GM21390 (cell line): Measurements from ENCODE around the gene CNKSR1.
A peak's percentile ranks its signal among the peaks of the same experiment; 100 is the strongest.

ENCODE experiments used
- ATAC-seq: cut with Tn5 transposase; IDR thresholded peaks from one replicate; pipeline ENCODE4 v1.9.1; 2021; ENCODE audit not compliant: unreplicated experiment

Gene CNKSR1

DNA sequence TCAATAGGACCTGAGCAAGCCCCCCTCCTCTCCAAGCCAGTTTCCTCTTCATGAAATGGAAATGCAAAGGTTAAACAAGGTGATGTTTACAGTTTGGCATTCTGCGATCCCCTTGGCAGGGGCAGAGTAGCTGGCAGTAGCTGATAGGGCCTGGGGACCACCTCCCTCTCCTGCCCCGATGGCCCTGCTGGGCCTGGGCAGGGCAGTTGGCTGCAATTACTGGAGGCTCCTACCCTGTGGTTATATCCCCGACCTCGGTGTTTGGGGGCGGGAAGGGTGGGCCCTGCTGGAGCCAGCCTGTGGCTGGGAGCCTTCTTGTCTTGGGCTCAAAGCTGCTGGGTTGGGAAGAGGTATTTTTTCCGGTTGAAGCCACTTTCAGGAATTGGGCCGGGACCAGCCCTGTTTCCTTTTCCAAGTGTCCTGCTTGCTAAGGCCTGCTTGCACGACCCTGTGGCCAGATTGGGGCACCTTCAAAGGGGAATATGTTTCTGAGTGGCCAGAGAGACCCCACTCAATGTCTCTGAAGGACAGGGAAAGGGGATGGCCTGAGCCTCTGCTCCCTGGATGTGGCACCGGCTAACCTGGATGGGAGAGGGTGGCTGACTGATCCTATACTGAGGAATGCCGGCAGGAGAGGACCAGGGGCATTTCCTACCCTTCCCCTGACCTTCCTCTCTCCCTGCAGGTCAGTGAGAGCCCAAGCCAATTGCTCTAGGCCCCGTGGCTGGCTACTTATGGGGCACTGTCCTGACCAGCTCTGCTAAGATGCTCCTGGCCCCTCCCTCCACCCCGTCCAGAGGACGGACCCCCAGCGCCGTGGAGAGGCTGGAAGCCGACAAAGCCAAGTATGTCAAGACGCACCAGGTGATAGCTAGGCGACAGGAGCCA lies 16.5 kb upstream of the CNKSR1 start:
- ATAC-seq = no peak

DNA sequence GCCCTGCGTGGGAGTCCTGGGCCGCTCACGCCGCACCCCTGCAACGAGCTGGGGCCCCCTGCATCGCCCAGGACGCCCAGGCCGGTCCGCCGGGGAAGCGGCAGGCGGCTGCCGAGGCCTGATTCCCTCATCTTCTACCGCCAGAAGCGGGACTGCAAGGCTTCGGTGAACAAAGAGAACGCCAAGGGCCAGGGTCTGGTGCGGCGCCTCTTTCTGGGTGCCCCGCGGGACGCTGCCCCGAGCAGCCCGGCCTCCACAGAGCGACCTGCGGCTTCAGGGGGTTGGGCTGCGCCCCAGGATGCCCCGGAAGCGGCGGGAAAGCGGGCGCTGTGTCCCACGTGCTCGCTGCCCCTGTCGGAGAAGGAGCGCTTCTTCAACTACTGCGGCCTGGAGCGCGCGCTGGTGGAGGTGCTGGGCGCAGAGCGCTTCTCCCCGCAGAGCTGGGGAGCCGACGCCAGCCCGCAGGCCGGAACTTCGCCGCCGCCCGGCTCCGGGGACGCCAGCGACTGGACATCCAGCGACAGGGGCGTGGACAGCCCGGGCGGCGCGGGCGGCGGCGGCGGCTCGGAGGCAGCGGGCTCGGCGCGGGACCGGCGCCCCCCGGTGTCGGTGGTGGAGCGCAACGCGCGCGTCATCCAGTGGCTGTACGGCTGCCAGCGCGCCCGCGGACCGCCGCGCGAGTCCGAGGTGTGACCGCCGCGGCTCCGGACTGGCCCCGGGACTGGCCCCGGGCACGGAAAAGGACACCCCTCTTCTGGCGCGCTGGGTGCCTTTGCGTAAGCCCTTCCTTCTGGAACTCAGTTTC lies 15.7 kb upstream of the CNKSR1 start:
- ATAC-seq = no peak

DNA sequence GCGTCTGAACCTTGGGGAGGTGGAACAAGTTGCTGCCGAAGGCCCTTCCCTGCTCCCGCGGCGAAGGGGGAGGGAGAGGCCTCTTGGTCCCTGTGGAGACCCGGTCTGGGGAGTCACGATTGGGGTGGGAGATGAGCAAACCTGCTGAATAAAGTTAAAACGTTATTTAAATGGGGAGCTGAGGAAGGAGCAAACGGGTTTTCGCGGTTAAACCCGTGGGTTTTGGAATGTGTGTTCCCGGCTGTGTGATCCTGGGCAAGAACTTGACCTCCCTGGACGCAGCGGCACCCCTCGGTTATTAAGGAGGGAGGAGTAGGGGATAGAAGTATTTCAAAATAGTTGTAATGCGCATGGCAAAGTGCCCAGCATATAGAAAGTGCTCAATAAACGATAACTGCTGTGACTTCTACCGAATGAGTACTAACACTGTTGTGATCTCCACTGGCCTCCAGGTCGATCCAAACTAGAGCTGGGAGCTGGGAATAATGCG lies 15.0 kb upstream of the CNKSR1 start:
- ATAC-seq = no peak

DNA sequence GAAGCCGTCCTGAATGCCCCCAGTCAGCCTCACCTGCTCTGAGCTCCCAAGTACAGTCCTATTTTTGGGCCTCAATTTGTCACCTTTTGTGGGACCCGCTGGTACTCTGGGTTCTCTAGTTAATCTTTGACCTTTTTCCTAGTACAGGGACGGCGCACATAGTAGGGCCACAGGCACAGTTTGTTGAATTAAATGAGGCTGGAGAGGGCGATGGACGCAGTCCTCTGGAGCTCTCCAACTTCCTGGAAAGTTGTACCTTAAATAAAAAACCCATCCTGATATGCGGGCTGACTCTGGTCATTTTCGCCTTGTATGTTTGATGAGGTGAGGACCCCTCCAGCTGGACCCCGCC lies 13.6 kb upstream of the CNKSR1 start:
- no peak for ATAC-seq

DNA sequence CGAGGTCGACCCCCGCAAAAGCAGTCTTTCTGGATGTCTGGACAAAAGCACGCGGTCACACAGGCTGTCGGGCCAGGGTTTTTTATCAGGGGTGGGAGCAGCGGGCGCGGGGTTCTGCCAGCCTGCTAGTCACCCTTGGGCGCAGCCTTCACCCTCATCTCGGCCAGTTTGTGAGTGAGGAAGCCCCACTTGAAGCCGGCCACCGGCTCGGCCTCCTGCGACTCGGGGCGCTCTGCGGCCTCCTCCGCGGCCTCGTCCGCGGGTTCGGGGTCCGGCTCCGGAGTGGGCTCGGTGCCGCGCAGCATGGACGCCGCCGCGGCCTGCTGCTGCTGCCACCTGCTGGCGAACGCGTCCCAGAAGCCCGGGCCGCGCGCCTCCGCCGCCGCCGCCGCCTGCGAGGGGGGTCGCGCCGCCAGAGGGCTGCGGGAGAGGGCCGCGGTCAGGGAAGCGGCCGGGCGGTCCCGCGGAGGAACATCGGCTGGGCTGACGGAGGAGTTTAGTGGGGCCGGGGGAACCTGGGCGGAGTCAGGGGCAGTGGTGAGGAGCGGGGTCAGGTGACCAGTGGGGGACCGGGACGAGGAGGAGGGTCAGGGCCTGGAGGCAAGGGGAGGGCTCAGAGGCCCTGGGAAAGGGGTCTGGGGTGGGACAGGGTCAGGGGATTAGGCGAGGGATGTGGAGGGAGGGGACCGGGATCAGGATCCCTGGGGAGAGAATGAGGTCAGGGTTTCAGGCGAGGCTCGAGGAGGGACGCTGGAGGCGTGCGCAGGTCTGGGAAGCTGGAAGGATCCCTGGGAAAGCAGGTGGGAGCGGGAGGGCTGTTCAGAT lies 13.0 kb upstream of the CNKSR1 start:
- no peak for ATAC-seq

DNA sequence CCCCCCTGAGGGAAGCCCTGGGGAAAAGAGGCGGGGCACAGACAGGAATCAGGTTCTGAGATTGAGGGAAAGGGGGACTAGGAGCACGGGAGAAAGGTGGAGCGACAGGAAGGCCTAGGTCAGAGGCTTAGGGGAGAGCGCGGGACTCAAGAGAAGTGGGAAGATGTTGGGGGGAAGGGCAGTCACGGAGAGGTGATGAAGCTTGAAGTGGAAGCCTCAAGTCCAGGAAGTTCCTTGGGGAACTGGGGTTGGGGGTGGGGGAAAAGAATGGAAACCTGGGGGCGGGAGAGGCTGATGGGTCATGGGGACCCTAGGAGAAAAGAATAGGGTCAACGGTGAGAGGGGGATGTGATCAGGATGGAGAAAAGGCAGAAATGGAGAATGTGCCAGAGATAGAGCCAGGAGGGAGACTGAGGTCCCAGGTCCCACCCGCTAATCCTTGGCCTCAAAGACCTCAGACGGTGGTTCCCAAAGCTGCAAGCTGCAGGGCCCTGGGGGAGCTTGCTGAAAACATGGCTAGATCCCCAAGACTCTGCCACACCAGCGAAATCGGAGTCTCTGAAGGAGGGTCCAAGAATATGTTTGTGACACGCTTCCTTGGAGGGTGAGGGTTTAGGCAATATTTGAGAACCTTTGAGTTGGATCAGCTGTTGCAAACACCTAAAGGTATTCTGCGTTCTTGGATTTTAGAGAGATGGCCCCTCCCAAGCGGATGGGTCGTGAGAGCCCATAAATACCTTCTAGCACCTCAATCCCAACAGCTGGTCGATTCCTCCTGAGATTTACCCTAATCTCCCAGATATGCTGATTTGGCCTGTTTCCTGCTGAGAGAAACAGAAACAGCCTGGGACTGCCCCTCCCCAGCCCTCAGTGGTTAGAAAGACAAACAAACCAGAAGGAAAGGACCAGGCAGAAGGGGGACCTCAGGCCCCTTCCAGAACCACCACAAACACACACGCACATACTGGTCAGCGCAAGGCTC lies 12.1 kb upstream of the CNKSR1 start:
- no peak for ATAC-seq

DNA sequence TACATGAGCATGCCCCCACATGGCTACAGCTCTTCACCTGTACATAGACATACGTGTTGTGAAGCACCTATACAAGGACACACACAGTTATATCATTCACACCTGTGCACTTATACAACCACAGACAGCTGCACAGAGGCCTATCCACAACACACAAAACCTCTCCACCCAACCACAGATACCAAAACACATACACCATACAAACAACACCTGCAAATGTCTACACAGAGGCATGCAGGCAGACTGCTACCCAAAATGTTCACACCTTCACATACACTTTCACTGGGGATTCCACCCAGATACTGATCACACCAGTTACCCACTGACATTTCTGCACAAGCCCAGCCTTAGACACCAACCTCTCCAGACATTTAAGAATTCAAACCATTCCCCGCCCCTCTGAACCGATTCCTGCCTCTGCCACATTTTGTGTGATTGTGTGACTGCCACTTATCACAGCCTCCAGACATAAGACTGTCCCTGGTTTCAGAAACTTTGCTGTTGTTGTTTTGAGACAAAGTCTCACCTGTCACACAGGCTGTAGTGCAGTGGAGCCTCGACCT lies 10.5 kb upstream of the CNKSR1 start:
- no peak for ATAC-seq

DNA sequence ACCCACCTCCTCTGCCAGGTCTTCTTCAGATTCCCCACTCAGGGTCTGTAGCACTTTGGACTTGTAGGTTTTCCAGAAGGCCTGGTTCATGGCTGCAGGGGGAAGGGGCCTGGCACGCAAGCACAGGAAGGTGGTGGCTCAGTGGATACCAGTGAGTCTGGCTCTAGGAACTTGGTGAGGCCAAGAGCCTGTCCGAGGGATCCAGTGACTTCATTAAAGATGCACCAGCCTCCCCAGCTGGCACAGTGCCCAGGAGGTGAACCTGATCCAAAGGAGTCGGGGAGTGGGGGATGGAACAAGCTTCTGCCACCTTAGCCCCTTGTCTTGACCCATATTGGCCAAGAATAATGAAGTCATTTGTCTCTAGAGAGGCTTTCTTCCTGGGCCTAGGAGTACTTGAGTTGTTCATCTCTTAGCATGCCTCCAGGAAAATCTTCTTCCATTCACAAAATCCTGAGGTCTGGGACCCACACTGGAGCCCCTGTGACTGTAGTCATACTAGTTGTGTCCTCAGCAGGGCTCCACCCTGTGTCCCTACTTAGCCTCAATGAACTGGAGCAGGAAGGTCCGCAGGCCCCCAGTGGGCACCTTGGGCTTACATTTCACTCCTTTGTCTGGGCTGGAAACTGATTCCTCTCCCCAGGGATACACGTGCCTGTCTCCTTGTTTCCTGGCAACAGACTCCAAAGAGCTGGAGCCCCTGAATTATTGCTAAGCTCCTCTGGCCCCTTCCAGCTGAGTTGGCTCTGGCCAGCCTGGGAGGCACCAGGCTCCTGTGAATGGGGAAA lies 8.7 kb upstream of the CNKSR1 start, which contains the start of gene C1orf232:
C1orf232 (minus strand) TSS at position 554 of the 788 bp plus-strand sequence; CDS start at position 90, 464 bp downstream.
- no peak for ATAC-seq

DNA sequence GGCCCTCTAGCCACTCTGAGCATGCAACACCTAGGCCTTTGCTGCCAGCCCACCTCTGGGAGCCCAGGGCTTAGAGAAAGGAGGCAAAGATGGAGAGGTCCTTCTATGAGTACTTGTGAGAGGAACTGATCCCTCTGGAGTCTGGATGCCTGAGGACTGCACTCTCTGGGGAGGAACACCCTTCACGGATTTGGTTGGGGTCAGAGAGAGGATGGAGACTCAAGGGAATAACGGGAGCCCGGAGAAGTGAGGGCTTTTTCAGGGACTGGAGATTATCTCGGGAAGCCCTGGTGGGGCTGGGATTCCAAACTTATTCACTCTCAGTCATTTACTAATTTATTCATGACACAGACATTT lies 8.1 kb upstream of the CNKSR1 start:
- no peak for ATAC-seq

DNA sequence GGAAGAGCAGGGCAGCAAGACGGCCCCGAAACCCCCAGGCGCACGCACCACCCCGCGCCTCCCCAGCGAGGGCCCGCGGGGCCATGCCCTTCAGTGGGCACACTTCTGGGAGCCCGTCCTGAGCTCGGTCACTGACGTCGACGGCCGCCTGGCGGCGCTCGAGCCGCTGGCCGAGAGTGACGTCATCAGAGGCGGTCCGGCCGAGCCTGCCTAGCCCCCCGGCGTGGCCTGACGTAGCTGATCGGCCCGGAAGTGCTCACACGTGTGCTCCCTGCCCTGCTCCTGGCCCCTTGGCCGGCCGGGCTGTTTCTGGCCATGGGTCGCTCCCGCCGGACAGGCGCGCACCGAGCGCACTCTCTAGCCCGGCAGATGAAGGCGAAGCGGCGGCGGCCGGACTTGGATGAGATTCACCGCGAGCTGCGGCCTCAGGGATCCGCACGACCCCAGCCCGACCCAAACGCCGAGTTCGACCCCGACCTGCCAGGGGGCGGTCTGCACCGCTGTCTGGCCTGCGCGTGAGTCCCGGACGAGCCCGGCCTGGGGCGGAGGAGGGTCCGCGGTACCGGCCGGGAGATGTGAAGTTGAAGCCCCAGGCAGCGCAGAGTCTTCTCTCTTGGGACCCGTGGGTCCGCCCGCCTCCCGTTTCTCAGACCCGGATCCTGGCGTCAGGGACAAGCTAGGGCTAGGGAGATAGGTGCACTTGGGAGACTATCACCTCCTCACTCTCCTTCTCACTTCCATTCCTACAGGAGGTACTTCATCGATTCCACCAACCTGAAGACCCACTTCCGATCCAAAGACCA lies 7.4 kb upstream of the CNKSR1 start, which contains the start of gene ZNF593:
ZNF593 (plus strand) TSS at position 240 of the 803 bp plus-strand sequence; CDS start at position 316, 76 bp downstream.
- peak; percentile 91 for ATAC-seq

DNA sequence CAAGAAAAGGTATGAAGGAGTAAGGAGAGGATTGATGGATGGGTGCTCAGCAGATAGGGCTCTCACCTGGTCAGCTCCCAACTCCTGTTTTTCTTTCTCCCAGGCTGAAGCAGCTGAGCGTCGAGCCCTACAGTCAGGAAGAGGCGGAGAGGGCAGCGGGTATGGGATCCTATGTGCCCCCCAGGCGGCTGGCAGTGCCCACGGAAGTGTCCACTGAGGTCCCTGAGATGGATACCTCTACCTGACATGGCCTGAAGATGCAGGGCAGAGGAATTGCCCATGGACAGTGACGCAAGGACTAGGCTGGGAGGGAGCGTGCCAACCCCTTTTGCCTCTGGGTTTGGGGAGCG lies 6.8 kb upstream of the CNKSR1 start:
- ATAC-seq = no peak

DNA sequence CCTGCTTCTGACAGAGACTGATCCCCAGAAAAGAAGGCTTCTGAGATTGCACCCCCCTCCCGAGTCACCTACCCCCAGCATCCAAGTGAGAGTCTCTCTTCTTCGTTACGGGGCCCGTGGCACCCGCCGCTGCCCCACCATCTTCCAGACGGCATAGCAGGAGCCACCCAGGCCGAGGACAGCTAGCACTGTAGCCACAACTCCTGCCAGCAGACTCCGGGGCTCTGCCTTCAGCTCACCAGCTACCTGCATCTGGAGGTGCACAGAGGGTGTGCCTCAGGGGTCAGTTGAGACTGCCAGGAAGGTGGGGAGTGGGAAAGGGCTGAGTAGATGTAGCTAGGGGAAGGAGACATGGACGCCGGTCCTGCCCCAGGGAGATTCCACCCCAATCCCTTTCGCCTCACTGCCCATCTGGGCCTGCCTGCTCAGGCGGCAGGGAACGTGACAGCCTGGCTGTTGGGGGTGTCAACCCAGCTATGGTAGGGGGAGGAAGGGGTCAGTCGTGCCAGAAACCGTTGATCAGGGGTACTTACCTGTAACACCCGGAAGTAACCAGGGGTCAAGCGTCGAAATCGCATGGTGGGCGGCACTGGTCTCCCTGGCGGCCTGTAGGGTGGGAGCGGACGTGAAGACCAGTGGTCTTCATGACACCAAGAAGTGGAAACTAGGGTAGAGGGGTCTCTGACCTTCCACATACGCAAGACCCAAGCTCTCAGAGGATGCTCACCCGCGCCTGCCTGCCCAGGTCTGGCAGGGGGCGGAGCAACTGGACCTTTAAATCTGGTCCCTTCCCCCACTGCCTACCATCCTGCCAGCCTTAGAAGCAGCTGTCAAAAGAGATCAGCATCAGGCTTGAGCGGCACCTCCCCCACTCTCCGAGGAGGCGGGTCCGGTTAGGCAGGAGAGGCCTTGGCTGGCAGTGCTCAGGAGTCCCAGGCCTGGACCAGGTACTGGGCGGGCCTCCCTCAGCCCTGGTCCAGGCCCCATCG lies 5.9 kb upstream of the CNKSR1 start, which contains the start of gene ZNF593OS:
ZNF593OS (minus strand) TSS at position 749 of the 989 bp plus-strand sequence; CDS start at position 578, 171 bp downstream.
- ATAC-seq = no peak

DNA sequence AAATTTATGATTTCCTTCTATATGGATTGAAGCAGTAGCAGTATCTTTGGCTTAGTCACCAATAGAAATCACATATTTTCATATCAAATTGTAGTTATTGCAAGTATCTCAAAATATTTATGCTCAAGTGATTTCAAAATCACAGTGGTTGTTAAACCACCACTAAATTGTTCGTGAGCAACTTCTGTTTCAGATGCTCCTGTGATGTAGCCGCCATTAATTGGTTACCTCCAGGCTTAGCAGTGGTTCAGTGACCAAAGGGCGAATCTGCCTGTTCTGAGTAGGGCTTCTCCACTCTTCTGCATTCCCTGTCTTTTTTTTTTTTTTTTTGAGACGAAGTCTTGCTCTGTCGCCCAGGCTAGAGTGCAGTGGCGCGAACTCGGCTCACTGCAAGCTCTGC lies 1.9 kb upstream of the CNKSR1 start:
- ATAC-seq = no peak

DNA sequence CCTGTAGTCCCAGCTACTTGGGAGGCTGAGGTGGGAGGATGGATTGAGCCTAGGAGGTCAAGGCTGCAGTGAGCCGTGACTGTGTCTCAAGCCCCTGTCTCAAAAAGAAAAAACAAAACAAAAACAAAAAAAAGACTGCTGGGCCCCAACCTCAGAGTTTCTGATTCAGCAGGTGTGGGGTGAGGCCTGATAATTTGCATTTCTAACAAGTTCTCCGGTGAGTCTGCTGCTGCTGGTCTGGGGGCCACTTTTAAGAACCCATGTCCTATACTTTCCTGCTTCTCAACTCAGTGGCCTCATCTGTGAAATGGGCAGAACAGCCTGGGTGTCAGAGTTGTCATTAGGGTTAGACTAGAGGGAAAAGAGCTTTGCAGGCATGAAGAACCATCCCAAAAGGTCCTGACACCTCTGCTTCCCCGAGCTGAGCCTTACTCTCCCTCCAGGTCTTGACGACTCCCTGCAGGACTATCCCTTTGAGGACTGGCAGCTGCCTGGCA lies 2.8 kb downstream of the CNKSR1 start:
- no peak for ATAC-seq

DNA sequence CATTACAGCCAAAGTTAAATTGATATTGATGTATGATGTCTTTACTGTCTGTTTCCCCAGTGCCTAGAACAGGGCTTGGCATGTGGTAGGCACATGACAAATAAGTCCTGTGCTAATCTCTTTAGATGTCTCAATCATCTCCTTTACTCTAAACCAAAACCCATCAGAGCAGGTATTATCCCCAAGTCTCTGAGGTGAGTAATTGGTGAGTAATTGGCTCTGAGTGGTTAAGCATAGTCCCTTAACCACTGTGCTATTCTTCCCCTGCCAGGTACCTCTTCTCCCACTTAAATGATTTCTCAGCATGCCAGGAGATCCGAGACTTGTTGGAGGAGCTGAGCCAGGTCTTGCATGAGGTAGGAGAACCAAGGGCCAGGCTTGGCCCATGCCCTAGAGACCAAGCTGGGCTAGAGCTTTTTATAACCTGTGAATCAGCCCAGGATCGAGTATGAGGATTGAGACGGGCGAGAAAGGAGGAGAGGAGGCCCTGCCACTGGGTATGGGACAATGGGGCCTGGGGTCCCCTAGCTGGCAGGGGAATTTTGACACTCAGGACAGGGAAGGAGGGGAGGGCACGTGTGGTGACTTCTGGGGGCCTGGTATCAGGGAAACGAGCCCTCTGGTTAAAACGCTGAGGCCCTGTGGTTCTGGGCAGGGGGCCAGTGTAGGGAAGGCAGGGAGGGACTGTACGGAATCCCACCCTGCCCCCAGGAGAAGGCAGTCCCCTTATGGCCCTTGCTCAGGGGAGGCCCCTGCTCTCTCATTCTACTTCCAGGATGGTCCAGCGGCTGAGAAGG lies 4.5 kb downstream of the CNKSR1 start:
- no peak for ATAC-seq

DNA sequence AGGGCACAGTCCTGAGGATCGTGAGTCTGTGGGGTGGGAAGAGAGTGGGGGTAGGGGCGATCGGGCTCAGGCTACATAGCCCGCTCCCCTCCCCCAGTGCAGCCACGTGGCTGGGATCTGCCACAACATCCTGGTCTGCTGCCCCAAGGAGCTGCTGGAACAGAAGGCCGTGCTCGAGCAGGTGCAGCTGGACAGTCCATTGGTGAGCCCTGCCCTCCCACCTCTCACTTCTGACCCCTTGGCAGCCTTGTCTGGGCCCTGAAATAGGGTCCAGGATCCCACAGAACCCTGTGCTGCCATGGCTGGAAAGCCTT lies 5.0 kb downstream of the CNKSR1 start:
- ATAC-seq = no peak
